HCT116 (cell line): ENCODE measurements around the gene TMEM150A. TPM values are rescaled to one million over a fixed set of nuclear protein-coding genes. Genes with fewer than 3 reads are reported as not detected.

ENCODE experiments used
- ATAC-seq: fragments of 200-7000 bp; cut with Tn5 transposase; 2 replicates; pipeline ENCODE4 v1.9.1; 2020; ENCODE audit warnings: mild to moderate bottlenecking, moderate library complexity
- BruUV-seq: library from RNA; stranded (reverse); fragments of 400-500 nt; replicated peaks from 2 replicates; lab custom pipeline; 2021; lab: Mats Ljungman, UMichigan
- CTCF ChIA-PET: fragments of 300-600 bp; sonication (Branson Sonifier 250); formaldehyde crosslinking; loops from one replicate; lab custom pipeline; 2021; ENCODE audit warnings: antibody characterized with exemption; lab: Charles Lee
- POLR2A ChIA-PET: fragments of 300-600, 350-600 bp; sonication (Branson Sonifier 250); formaldehyde crosslinking; loops from one replicate; lab custom pipeline; 2021; ENCODE audit warnings: antibody characterized with exemption; lab: Charles Lee
- RAD21 ChIA-PET, 2 experiments: fragments of 300-600 bp; sonication (Branson Sonifier 250); formaldehyde crosslinking; loops; one replicate each; lab custom pipeline; 2023; ENCODE audit warnings: low total read pairs in 2 of 2; ENCODE audit not compliant: uncharacterized antibody in 2 of 2, unreplicated experiment in 2 of 2, low non-redundant PET in 1 of 2; lab: Charles Lee
- DNase-seq: peaks from one replicate; pipeline ENCODE4 v3.0.0-alpha.2; 2010; ENCODE audit warnings: low read depth, low spot score
- H2AFZ ChIP-seq: fragments of 200-600 bp; shearing (Covaris generic), sonication (generic); 2 replicates; pipeline ENCODE4 v1.6.1; 2017; ENCODE audit warnings: low read depth, mixed run types, mixed read lengths, antibody characterized with exemption, low read length; ENCODE audit not compliant: poor library complexity, severe bottlenecking
- H3K27ac ChIP-seq: 2 replicates; pipeline ENCODE4 v1.5.1; 2012; ENCODE audit warnings: low read depth, low read length
- H3K27me3 ChIP-seq: fragments of 200-600 bp; sonication (generic); 2 replicates; pipeline ENCODE4 v1.6.1; 2016; ENCODE audit warnings: mixed run types, low read length, mixed read lengths; ENCODE audit not compliant: insufficient read depth
- H3K36me3 ChIP-seq, 2 experiments: fragments of 200-500 bp in 1 of 2; fragments of 200-600 bp in 1 of 2; sonication (Bioruptor generic) in 1 of 2; sonication (generic) in 1 of 2; 2 replicates each; pipeline versions ENCODE4 v1.5.1 to v1.6.1; 2014 to 2016; ENCODE audit warnings: low read length in 2 of 2, inconsistent platforms in 1 of 2, mixed read lengths in 1 of 2, mixed run types in 1 of 2; ENCODE audit not compliant: insufficient read depth in 2 of 2, control insufficient read depth in 1 of 2
- H3K4me1 ChIP-seq, 2 experiments: fragments of 200-600 bp in 1 of 2; sonication (generic) in 1 of 2; 2 replicates each; pipeline versions ENCODE4 v1.5.1 to v1.6.1; 2012 to 2017; ENCODE audit warnings: low read length in 2 of 2, inconsistent platforms in 1 of 2, mild to moderate bottlenecking in 1 of 2, mixed read lengths in 1 of 2, mixed run types in 1 of 2, moderate library complexity in 1 of 2; ENCODE audit not compliant: insufficient read depth in 2 of 2, control insufficient read depth in 1 of 2
- H3K4me2 ChIP-seq: fragments of 200-600 bp; sonication (generic); 2 replicates; pipeline ENCODE4 v1.6.1; 2017; ENCODE audit warnings: mixed run types, low read length, mixed read lengths
- H3K4me3 ChIP-seq, 2 experiments: fragments of 200-600 bp in 1 of 2; sonication (generic) in 1 of 2; replicated peaks in 1 of 2; 2 replicates each; pipeline ENCODE4 v1.5.1; 2011 to 2016; ENCODE audit warnings: low read length in 2 of 2, control low read depth in 1 of 2, low read depth in 1 of 2, mild to moderate bottlenecking in 1 of 2, mixed read lengths in 1 of 2, mixed run types in 1 of 2
- H3K79me2 ChIP-seq: fragments of 200-600 bp; sonication (generic); 2 replicates; pipeline ENCODE4 v1.6.1; 2017; ENCODE audit warnings: mild to moderate bottlenecking, mixed run types, low read length, moderate library complexity, mixed read lengths; ENCODE audit not compliant: insufficient read depth
- H3K9ac ChIP-seq: fragments of 200-600 bp; sonication (generic); 2 replicates; pipeline ENCODE4 v1.6.1; 2016; ENCODE audit warnings: low read length, mixed read lengths
- H3K9me2 ChIP-seq: fragments of 200-600 bp; sonication (generic), shearing (Covaris generic); 2 replicates; pipeline ENCODE4 v1.6.1; 2017; ENCODE audit warnings: mixed run types, mild to moderate bottlenecking, moderate library complexity; ENCODE audit not compliant: insufficient read depth
- H3K9me3 ChIP-seq, 2 experiments: fragments of 200-500 bp in 1 of 2; fragments of 200-600 bp in 1 of 2; sonication (Bioruptor generic) in 1 of 2; sonication (generic) in 1 of 2; 2 replicates each; pipeline ENCODE4 v1.6.1; 2014 to 2017; ENCODE audit warnings: low read length in 2 of 2, mixed read lengths in 2 of 2, inconsistent platforms in 1 of 2, low read depth in 1 of 2, mild to moderate bottlenecking in 1 of 2, mixed run types in 1 of 2, moderate library complexity in 1 of 2; ENCODE audit not compliant: control insufficient read depth in 1 of 2, insufficient read depth in 1 of 2
- H4K20me1 ChIP-seq: fragments of 200-600 bp; sonication (generic), shearing (Covaris generic); 2 replicates; pipeline ENCODE4 v1.6.1; 2017; ENCODE audit warnings: mixed run types, mild to moderate bottlenecking, moderate library complexity; ENCODE audit not compliant: insufficient read depth
- CEBPB ChIP-seq: IDR thresholded peaks from 2 replicates; pipeline ENCODE4 v1.6.1; 2012; ENCODE audit warnings: low read depth
- CTCF ChIP-seq, 3 experiments: fragments of 200-600 bp in 1 of 3; sonication (generic) in 1 of 3; IDR thresholded peaks in 2 of 3; conservative IDR thresholded peaks in 1 of 3; 2 replicates each; pipeline ENCODE4 v1.5.1; 2012 to 2017; ENCODE audit warnings: low read depth in 2 of 3, low read length in 2 of 3, antibody characterized with exemption in 1 of 3, borderline replicate concordance in 1 of 3, control low read depth in 1 of 3, mild to moderate bottlenecking in 1 of 3, mixed read lengths in 1 of 3, mixed run types in 1 of 3, moderate library complexity in 1 of 3; ENCODE audit not compliant: insufficient read depth in 1 of 3
- EGR1 ChIP-seq: IDR thresholded peaks from 2 replicates; pipeline ENCODE4 v1.6.1; 2012; ENCODE audit warnings: low read depth
- EZH2 ChIP-seq: fragments of 200-600 bp; sonication (generic); IDR thresholded peaks from 2 replicates; pipeline ENCODE4 v1.6.1; 2017; ENCODE audit warnings: antibody characterized with exemption, mixed run types
- FOSL1 ChIP-seq: IDR thresholded peaks from 2 replicates; pipeline ENCODE4 v1.6.1; 2012; ENCODE audit warnings: low read depth
- POLR2AphosphoS5 ChIP-seq: IDR thresholded peaks from 2 replicates; pipeline ENCODE4 v1.6.1; 2011; ENCODE audit warnings: mild to moderate bottlenecking, low read depth, low read length, moderate library complexity
- RAD21 ChIP-seq: IDR thresholded peaks from 2 replicates; pipeline ENCODE4 v1.6.1; 2012; ENCODE audit warnings: low read depth, mild to moderate bottlenecking
- REST ChIP-seq: IDR thresholded peaks from 2 replicates; pipeline ENCODE4 v1.6.1; 2012; ENCODE audit warnings: low read depth
- SRF ChIP-seq: IDR thresholded peaks from 2 replicates; pipeline ENCODE4 v1.6.1; 2012; ENCODE audit warnings: low read depth
- YY1 ChIP-seq: IDR thresholded peaks from 2 replicates; pipeline ENCODE4 v1.6.1; 2011; ENCODE audit warnings: low read length, low read depth, moderate library complexity, mild to moderate bottlenecking; ENCODE audit not compliant: insufficient replicate concordance; ENCODE audit errors: extremely low read depth
- intact Hi-C: fragments of 100-400 bp; cut with micrococcal nuclease; formaldehyde crosslinking; loops from 2 replicates; pipeline ENCODE4 v1.10.0; 2022
- total RNA-seq: library from RNA; stranded (reverse); gene quantifications from one replicate; pipeline ENCODE4 v1.2.1, GENCODE V29; 2021; ENCODE audit not compliant: unreplicated experiment

The TMEM150A gene
- total RNA-seq, 1 experiment from 2014 or later, result 9.9 TPM

DNA sequence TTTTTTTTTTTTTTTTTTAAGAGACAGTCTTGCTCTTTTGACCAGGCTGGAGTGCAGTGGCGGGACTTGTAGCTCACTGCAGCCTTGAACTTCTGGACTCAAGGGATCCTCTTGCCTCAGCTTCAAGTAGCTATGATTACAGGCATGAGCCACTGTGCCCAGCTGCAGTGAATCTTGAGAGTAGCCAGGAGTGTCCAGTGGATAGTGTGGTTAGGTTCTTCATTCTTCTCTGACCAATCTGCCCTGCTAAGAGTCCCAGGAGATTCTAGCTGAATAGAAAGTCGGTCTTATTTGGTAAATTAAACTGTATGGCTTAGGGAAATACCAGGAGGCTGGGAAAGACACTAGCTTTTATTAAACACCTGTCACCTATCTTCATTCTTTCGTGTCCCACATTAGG lies 28.8 kb upstream of the TMEM150A start:
- ATAC-seq, result no peak

DNA sequence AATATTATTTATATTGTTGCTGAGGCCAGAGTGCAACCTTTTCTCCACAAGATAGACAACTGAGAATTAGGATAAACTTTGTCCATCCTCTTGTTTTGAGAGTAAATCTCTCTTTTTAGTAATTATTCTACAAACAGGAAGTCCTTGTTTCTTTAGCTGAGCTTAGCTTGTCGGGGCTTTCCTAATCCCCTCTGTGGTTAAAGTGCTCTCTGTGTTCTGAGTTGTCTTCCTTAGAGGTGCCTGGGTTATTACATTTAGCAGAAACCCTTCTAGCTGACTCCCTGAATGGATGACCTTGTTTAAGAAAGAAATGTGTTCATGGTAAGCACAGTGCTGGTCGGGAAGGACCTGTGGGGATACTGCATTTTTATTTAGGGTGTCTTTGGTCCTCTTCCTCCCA lies 26.2 kb upstream of the TMEM150A start:
- H3K9ac ChIP-seq, result no peak overlapping the region
- ATAC-seq (no peak), DNase-seq (no peak)
- peaks cover 61 to 62% of the 10 kb centered on the region in 2 experiments for H3K36me3 ChIP-seq
- no peaks in the 10 kb centered on the region for H3K9me2 ChIP-seq
- H3K27ac ChIP-seq, result no peak overlapping the region
- no peak overlapping the region for H3K4me3 ChIP-seq
- TSS peak; percentile 5 for BruUV-seq
- no peaks in the 10 kb centered on the region for H3K4me1 ChIP-seq
- ChIA-PET RAD21 (no interaction called here), POLR2A (no interaction called here), CTCF (interaction anchor here (2.1 kb wide), 1 partner anchor 9 kb away, joined by 12 read pairs; no protein-coding TSS in a partner anchor)
- H3K9me3 ChIP-seq, result no peaks in the 10 kb centered on the region
- intact Hi-C loops, result no loop called here
- no peak overlapping the region for H2AFZ ChIP-seq
- no peaks in the 10 kb centered on the region for H3K27me3 ChIP-seq
- peaks cover 56% of the 10 kb centered on the region for H3K79me2 ChIP-seq
- H4K20me1 ChIP-seq, result no peaks in the 10 kb centered on the region
- no peak overlapping the region for H3K4me2 ChIP-seq
- TF ChIP-seq EGR1 (no peak), POLR2AphosphoS5 (no peak), YY1 (no peak), REST (no peak)

More for the DNA sequence above, 28.8 kb upstream of the TMEM150A start:
- Histone ChIP-seq H4K20me1 (no peaks in the 10 kb centered on the region), H2AFZ (no peak overlapping the region), H3K4me3 (no peak overlapping the region), H3K9me2 (no peaks in the 10 kb centered on the region), H3K4me2 (no peak overlapping the region), H3K9ac (no peak overlapping the region), H3K27ac (no peak overlapping the region), H3K4me1 (no peaks in the 10 kb centered on the region), H3K36me3 (peaks cover 48 to 58% of the 10 kb centered on the region in 2 experiments), H3K79me2 (peaks cover 51% of the 10 kb centered on the region), H3K9me3 (no peaks in the 10 kb centered on the region), H3K27me3 (no peaks in the 10 kb centered on the region)
- BruUV-seq, result no TSS peak
- TF ChIP-seq FOSL1, result no peak
- no peak for TF ChIP-seq RAD21
- no peak for TF ChIP-seq SRF
- TF ChIP-seq CTCF (IDR thresholded peaks at IDR 0.05 in 2 of 3, conservative IDR thresholded peaks at IDR 0.05 in 1 of 3; ENCODE audit: borderline replicate concordance in 1 of 3, insufficient read depth in 1 of 3, low read depth in 2 of 3, low read length in 2 of 3), result no peak
- no peak for TF ChIP-seq EGR1
- TF ChIP-seq EZH2, result no peak
- TF ChIP-seq CEBPB, result no peak
- ChIA-PET POLR2A (no interaction called here), RAD21 (no interaction called here), CTCF (interaction anchor here (1.7 kb wide), 1 partner anchor 17 kb away, joined by 3 read pairs; no protein-coding TSS in a partner anchor)
- intact Hi-C loops, result no loop called here
- DNase-seq, result no peak
